Activated naive CD4-positive, alpha-beta T cell treated with anti-CD3 and anti-CD28 coated beads, Interleukin-2, amount 10 ng/mL, durations not matched to agents 7 days and 5 days (primary cell): ENCODE measurements around the gene MYO1E.
"Not testable (repeated sequence)": the region's sequence is repeated elsewhere in the genome, so short reads cannot be mapped to it uniquely, and the experiment has no call there.

Experiments
- CTCF ChIA-PET: fragments of 350-600 bp; sonication (Branson Sonifier 250); formaldehyde crosslinking; loops from one replicate; lab custom pipeline; 2021; ENCODE audit warnings: antibody characterized with exemption; lab: Charles Lee
- DNase-seq: peaks from one replicate; pipeline ENCODE4 v3.0.0-alpha.2; 2020
- H3K27ac Mint-ChIP-seq: one replicate; pipeline ENCODE4 v1.8.0; 2021; ENCODE audit warnings: mild to moderate bottlenecking, moderate library complexity, mixed read lengths
- H3K27me3 Mint-ChIP-seq: one replicate; pipeline ENCODE4 v1.8.0; 2021; ENCODE audit warnings: mild to moderate bottlenecking, mixed read lengths
- H3K36me3 Mint-ChIP-seq: one replicate; pipeline ENCODE4 v1.8.0; 2021; ENCODE audit warnings: mixed read lengths
- H3K4me1 Mint-ChIP-seq: one replicate; pipeline ENCODE4 v1.8.0; 2021; ENCODE audit warnings: mixed read lengths
- H3K4me3 Mint-ChIP-seq: one replicate; pipeline ENCODE4 v1.8.0; 2021; ENCODE audit warnings: mild to moderate bottlenecking, moderate library complexity, mixed read lengths
- H3K9me3 Mint-ChIP-seq: one replicate; pipeline ENCODE4 v1.8.0; 2021; ENCODE audit warnings: mixed read lengths

Gene MYO1E

GRCh38 chr15:59152694-59153450 is 219.8 kb downstream of the MYO1E start:
- Mint-ChIP-seq H3K4me3 (no peak overlapping the region), H3K9me3 (no peaks in the 10 kb centered on the region), H3K27ac (no peak overlapping the region), H3K27me3 (no peaks in the 10 kb centered on the region), H3K4me1 (no peaks in the 10 kb centered on the region), H3K36me3 (peaks cover 6% of the 10 kb centered on the region)
- DNase-seq: no peak
- CTCF ChIA-PET: interaction anchor here (0.7 to 1.4 kb wide), 3 partner anchors 9 to 173 kb away, joined by 3 to 7 read pairs (median 3); no protein-coding TSS in a partner anchor

GRCh38 chr15:59150185-59150584 is 222.5 kb downstream of the MYO1E start:
- H3K27ac Mint-ChIP-seq: no peak overlapping the region
- H3K9me3 Mint-ChIP-seq: no peaks in the 10 kb centered on the region
- H3K27me3 Mint-ChIP-seq: no peaks in the 10 kb centered on the region
- DNase-seq: no peak
- no peaks in the 10 kb centered on the region for H3K4me1 Mint-ChIP-seq
- peaks cover 6% of the 10 kb centered on the region for H3K36me3 Mint-ChIP-seq
- CTCF ChIA-PET: no interaction called here
- H3K4me3 Mint-ChIP-seq: no peak overlapping the region

GRCh38 chr15:59148153-59148833 is 224.4 kb downstream of the MYO1E start:
- CTCF ChIA-PET: no interaction called here
- no peak overlapping the region for H3K4me3 Mint-ChIP-seq
- H3K9me3 Mint-ChIP-seq: no peaks in the 10 kb centered on the region
- no peaks in the 10 kb centered on the region for H3K4me1 Mint-ChIP-seq
- H3K27me3 Mint-ChIP-seq: no peaks in the 10 kb centered on the region
- H3K36me3 Mint-ChIP-seq: peaks cover 6% of the 10 kb centered on the region
- DNase-seq: no peak
- H3K27ac Mint-ChIP-seq: no peak overlapping the region

- H3K27ac Mint-ChIP-seq: no peak overlapping the region
- H3K27me3 Mint-ChIP-seq: no peaks in the 10 kb centered on the region
- CTCF ChIA-PET: no interaction called here
- no peak overlapping the region for H3K4me3 Mint-ChIP-seq
- no peaks in the 10 kb centered on the region for H3K4me1 Mint-ChIP-seq
- H3K36me3 Mint-ChIP-seq: peaks cover 3% of the 10 kb centered on the region
- DNase-seq: no peak
- H3K9me3 Mint-ChIP-seq: no peaks in the 10 kb centered on the region
These were observed 225.0 kb downstream of the MYO1E start for GRCh38 chr15:59147666-59148065.

- H3K4me3 Mint-ChIP-seq, H3K27me3 Mint-ChIP-seq, CTCF ChIA-PET, H3K27ac Mint-ChIP-seq, H3K36me3 Mint-ChIP-seq, DNase-seq, H3K9me3 Mint-ChIP-seq, H3K4me1 Mint-ChIP-seq: not testable (repeated sequence)
These were observed 228.1 kb downstream of the MYO1E start for GRCh38 chr15:59144594-59144993.

GRCh38 chr15:59143281-59143680 is 229.4 kb downstream of the MYO1E start:
- Mint-ChIP-seq H3K4me1 (peaks cover 17% of the 10 kb centered on the region), H3K9me3 (no peaks in the 10 kb centered on the region), H3K4me3 (no peak overlapping the region), H3K27ac (no peak overlapping the region), H3K27me3 (no peaks in the 10 kb centered on the region), H3K36me3 (peaks cover 10% of the 10 kb centered on the region)
- no peak for DNase-seq
- CTCF ChIA-PET: interaction anchor here (0.7 to 1.3 kb wide), 2 partner anchors 386 to 483 kb away, joined by 3 read pairs; no protein-coding TSS in a partner anchor

DNA sequence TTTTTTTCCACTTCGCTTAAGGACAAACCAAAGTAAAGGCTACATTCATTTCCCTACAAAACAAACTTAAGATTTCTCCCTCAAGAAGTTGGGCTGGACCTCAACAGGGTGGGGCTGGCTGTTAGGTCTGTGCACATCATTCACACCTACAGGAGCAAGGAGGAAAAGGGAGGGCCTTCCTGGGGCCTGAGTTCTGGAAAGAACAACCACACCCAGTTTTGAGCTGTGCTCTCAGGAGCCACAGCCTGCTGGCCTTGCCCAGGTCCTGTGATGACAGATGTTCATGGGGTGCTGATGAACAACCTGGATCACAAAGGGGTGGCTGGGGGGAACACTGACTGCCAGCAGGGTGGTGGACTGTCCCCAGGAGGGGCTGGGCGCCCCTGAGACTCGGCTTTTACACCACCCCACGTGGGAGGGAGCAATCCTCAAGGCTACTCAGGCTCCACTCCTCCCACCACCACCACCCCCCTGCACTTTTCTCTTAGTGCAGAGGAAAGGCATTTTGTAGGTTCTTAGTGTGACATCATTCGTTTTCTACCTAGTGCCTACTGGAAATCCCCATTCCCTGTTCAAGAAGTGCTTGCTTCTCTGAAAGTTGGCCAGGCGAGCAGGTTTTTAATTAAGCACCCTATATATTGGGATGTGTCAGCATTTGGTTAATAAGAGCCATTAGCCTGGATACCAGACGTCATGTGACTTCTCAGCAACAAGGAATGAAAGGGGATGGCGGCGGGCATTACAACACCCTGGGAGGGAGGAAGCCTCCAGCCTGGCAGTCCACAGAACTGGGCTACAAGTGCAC is 232.0 kb downstream of the MYO1E start:
- H3K4me3 Mint-ChIP-seq: no peak overlapping the region
- peaks cover 38% of the 10 kb centered on the region for H3K4me1 Mint-ChIP-seq
- H3K27ac Mint-ChIP-seq: peak overlapping the region; percentile 33
- H3K27me3 Mint-ChIP-seq: no peaks in the 10 kb centered on the region
- peaks cover 30% of the 10 kb centered on the region for H3K36me3 Mint-ChIP-seq
- no peaks in the 10 kb centered on the region for H3K9me3 Mint-ChIP-seq
- no peak for DNase-seq
- CTCF ChIA-PET: no interaction called here

DNA sequence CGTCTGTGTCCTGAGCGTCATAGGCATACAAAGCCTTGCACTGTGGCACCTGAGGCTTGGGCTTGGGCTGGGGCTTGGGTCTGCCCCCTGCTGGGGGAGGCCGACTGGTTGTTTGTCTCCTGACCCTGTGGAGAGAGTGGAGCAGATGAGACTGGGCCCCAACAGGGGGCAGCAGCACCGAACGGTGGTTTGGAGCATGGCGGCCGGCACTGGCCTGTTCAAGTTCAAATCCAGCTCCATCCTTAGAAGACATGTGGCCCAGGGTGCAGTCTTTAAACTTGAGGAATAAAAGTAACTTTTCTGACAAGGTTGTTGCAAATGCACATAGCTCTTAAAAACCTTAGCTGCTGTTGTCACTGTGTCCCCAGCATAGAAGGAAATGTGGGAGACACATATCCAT is 234.4 kb downstream of the MYO1E start:
- CTCF ChIA-PET: interaction anchor here (0.7 to 1.5 kb wide), 11 partner anchors 10 to 386 kb away, joined by 3 to 8 read pairs (median 4); no protein-coding TSS in a partner anchor
- peak; percentile 73 for DNase-seq
- Mint-ChIP-seq H3K27me3 (no peaks in the 10 kb centered on the region), H3K27ac (no peak overlapping the region), H3K4me3 (no peak overlapping the region), H3K36me3 (peaks cover 50% of the 10 kb centered on the region), H3K4me1 (peaks cover 38% of the 10 kb centered on the region), H3K9me3 (no peaks in the 10 kb centered on the region)

- Mint-ChIP-seq H3K27me3 (no peaks in the 10 kb centered on the region), H3K4me1 (peaks cover 38% of the 10 kb centered on the region), H3K9me3 (no peaks in the 10 kb centered on the region), H3K27ac (peak overlapping the region; percentile 6), H3K4me3 (no peak overlapping the region), H3K36me3 (peaks cover 54% of the 10 kb centered on the region)
- CTCF ChIA-PET: interaction anchor here (1.2 to 1.5 kb wide), 8 partner anchors 10 to 387 kb away, joined by 3 to 8 read pairs (median 4); no protein-coding TSS in a partner anchor
- DNase-seq: no peak
These were observed 235.1 kb downstream of the MYO1E start for GRCh38 chr15:59137566-59137965.

- Mint-ChIP-seq H3K27ac (no peak overlapping the region), H3K4me1 (peaks cover 27% of the 10 kb centered on the region), H3K9me3 (peaks cover 11% of the 10 kb centered on the region), H3K4me3 (no peak overlapping the region), H3K27me3 (no peaks in the 10 kb centered on the region), H3K36me3 (peaks cover 77% of the 10 kb centered on the region)
- CTCF ChIA-PET: no interaction called here
- DNase-seq: no peak
These were observed 238.7 kb downstream of the MYO1E start for GRCh38 chr15:59133929-59134427.

- H3K4me3 Mint-ChIP-seq: no peak overlapping the region
- DNase-seq: no peak
- peaks cover 87% of the 10 kb centered on the region for H3K36me3 Mint-ChIP-seq
- peaks cover 21% of the 10 kb centered on the region for H3K4me1 Mint-ChIP-seq
- H3K27me3 Mint-ChIP-seq: no peaks in the 10 kb centered on the region
- CTCF ChIA-PET: no interaction called here
- no peak overlapping the region for H3K27ac Mint-ChIP-seq
- peaks cover 19% of the 10 kb centered on the region for H3K9me3 Mint-ChIP-seq
These were observed 240.6 kb downstream of the MYO1E start for GRCh38 chr15:59131969-59132562.

GRCh38 chr15:59131456-59131855 is 241.2 kb downstream of the MYO1E start:
- Mint-ChIP-seq H3K27ac (no peak overlapping the region), H3K27me3 (no peaks in the 10 kb centered on the region), H3K4me3 (no peak overlapping the region), H3K9me3 (peaks cover 19% of the 10 kb centered on the region), H3K36me3 (peaks cover 88% of the 10 kb centered on the region), H3K4me1 (peaks cover 17% of the 10 kb centered on the region)
- no peak for DNase-seq
- CTCF ChIA-PET: no interaction called here

- H3K36me3 Mint-ChIP-seq: peaks cover 95% of the 10 kb centered on the region
- not testable (repeated sequence) for DNase-seq, H3K4me3 Mint-ChIP-seq, H3K27me3 Mint-ChIP-seq, H3K27ac Mint-ChIP-seq
- peaks cover 19% of the 10 kb centered on the region for H3K9me3 Mint-ChIP-seq
- CTCF ChIA-PET: interaction anchor here (0.6 to 1.7 kb wide), 2 partner anchors 11 to 211 kb away, joined by 3 to 5 read pairs; no protein-coding TSS in a partner anchor
- peaks cover 15% of the 10 kb centered on the region for H3K4me1 Mint-ChIP-seq
These were observed 245.4 kb downstream of the MYO1E start for GRCh38 chr15:59127255-59127654.
